ENCODE results near the gene GNG3.

DNA sequence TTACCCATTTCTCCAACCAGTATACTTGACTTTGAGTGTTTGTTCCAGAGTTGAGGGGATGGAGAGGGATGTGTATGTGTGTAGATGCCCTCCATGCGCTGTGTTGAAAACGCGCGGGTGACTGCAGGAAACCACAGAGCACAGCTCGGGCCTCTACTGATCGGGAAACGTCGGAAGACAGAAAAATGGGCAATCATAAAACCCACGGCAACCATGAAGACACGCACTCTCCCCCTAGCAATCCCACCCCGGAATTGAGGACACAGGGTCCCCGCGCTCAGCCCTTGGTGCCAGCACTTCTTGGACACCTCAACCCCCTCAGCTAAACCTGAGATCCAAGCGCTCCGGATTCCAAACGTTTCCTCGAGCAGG lies 36.3 kb upstream of the GNG3 start:
- TF ChIP-seq, protein P1, sequence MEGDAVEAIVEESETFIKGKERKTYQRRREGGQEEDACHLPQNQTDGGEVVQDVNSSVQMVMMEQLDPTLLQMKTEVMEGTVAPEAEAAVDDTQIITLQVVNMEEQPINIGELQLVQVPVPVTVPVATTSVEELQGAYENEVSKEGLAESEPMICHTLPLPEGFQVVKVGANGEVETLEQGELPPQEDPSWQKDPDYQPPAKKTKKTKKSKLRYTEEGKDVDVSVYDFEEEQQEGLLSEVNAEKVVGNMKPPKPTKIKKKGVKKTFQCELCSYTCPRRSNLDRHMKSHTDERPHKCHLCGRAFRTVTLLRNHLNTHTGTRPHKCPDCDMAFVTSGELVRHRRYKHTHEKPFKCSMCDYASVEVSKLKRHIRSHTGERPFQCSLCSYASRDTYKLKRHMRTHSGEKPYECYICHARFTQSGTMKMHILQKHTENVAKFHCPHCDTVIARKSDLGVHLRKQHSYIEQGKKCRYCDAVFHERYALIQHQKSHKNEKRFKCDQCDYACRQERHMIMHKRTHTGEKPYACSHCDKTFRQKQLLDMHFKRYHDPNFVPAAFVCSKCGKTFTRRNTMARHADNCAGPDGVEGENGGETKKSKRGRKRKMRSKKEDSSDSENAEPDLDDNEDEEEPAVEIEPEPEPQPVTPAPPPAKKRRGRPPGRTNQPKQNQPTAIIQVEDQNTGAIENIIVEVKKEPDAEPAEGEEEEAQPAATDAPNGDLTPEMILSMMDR (IDR thresholded peaks at IDR 0.05; ENCODE audit: borderline replicate concordance, extremely low read depth, low read length, poor library complexity, severe bottlenecking) = no peak
- TF ChIP-seq EZH2 (IDR thresholded peaks at IDR 0.05; ENCODE audit: borderline replicate concordance, low read depth, low read length, severe bottlenecking) = no peak
